Ovary (tissue), 3 donors: Measurements from ENCODE around the gene PRDM16.

ENCODE experiments used
- CTCF ChIP-seq, 3 donors: fragments of 450-650 bp in 2 of 3; fragments of 200-600 bp in 1 of 3; IDR thresholded peaks; one replicate each; pipeline versions ENCODE4 v1.5.1 to v1.8.0; 2016 to 2022; ENCODE audit warnings: antibody characterized with exemption in 3 of 3, mild to moderate bottlenecking in 1 of 3
- POLR2A ChIP-seq: fragments of 450-650 bp; IDR thresholded peaks from one replicate; pipeline ENCODE4 v1.6.1; 2017; ENCODE audit warnings: antibody characterized with exemption, mild to moderate bottlenecking, moderate library complexity
- donor health status: DM: no; HTN: no; CAD: no.

- TF ChIP-seq POLR2A (no peak), CTCF (IDR thresholded peaks at IDR 0.05) (no peak)
These were observed 237.7 kb downstream of the PRDM16 start for GRCh38 chr1:3306583-3307291.
